Measurements from ENCODE around the gene PSMA2. TPM values are rescaled to one million over a fixed set of nuclear protein-coding genes. Genes with fewer than 3 reads are reported as not detected.

Gene PSMA2
- total RNA-seq, 1 donor from 2014 or later = 77.7 TPM

DNA sequence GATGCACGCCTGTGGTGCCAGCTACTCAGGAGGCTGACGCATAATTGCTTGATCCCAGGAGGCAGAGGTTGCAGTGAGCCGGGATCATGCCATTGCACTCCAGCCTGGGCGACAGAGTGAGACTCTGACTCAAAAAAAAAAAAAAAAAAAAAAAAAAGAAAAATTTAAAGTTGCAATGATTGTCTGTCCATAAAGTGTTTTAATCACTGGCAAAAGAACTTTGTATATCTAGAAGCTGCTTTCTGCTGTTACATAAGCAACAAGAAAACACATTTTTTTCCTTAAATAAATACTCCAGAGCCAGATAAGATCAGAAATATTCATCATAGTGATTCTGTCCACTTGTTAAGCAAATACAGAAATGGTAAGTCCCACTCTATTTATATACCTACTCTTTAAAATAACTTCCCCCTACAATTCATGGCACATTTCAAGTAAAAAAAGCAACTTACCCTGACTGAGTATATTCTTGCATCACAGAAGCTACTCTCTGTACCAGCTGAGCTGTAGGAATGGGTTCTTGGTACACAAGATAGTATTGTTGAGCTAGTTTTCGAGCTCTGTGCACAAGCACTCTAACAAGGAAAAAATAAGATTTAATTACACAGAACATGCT, 7.6 kb downstream of the PSMA2 start:
- Histone ChIP-seq H3K4me3 (no peak overlapping the region), H3K27me3 (ENCODE audit: low read depth) (no peaks in the 10 kb centered on the region), H3K9me3 (replicated peaks) (no peaks in the 10 kb centered on the region), H3K27ac (replicated peaks) (no peak overlapping the region), H3K4me1 (peaks cover 20% of the 10 kb centered on the region), H3K36me3 (peaks cover 81% of the 10 kb centered on the region)
- intact Hi-C loops (cut with micrococcal nuclease) = no loop called here
- DNase-seq = no peak
- TF ChIP-seq, protein P1, sequence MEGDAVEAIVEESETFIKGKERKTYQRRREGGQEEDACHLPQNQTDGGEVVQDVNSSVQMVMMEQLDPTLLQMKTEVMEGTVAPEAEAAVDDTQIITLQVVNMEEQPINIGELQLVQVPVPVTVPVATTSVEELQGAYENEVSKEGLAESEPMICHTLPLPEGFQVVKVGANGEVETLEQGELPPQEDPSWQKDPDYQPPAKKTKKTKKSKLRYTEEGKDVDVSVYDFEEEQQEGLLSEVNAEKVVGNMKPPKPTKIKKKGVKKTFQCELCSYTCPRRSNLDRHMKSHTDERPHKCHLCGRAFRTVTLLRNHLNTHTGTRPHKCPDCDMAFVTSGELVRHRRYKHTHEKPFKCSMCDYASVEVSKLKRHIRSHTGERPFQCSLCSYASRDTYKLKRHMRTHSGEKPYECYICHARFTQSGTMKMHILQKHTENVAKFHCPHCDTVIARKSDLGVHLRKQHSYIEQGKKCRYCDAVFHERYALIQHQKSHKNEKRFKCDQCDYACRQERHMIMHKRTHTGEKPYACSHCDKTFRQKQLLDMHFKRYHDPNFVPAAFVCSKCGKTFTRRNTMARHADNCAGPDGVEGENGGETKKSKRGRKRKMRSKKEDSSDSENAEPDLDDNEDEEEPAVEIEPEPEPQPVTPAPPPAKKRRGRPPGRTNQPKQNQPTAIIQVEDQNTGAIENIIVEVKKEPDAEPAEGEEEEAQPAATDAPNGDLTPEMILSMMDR (IDR thresholded peaks at IDR 0.05; ENCODE audit: borderline replicate concordance) = no peak

DNA sequence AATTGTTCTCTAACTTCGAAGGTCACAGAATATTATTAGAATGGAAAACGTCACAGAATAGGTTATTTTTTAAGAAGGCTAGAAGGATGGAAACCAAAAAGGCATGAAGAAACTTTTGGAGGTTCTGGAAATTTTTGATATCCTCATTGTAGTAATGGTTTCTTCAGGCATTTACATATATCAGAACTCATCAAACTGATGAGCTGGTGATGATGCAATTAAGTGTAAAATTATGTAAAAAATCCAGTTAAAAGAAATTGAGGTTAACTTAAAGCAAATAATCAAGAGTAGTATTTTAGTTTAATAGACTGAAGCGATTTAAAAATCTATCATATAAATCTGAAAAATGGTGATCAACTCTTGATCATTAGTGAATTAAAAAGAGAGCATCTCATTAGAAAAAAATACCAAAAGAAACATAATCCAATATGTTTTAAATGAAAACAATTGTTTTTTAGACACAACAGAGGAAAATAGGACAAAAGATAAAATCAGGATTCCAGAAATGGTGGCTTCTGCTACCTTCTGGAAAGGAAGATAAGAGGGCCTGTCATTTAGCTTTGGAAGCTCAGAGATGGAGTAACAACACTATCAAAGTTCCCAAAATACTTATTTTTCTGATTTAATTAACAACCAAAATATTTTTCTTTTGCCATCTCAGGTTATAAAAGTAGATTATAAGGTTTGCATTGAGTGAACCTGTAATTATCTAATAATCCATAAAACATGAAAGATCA, 9.8 kb downstream of the PSMA2 start:
- Histone ChIP-seq H3K9me3 (replicated peaks) (no peaks in the 10 kb centered on the region), H3K36me3 (peaks cover 100% of the 10 kb centered on the region), H3K27ac (replicated peaks) (no peak overlapping the region), H3K4me1 (peaks cover 4% of the 10 kb centered on the region), H3K4me3 (no peak overlapping the region), H3K27me3 (ENCODE audit: low read depth) (no peaks in the 10 kb centered on the region)
- no peak for DNase-seq
- intact Hi-C loops (cut with micrococcal nuclease) = no loop called here
- TF ChIP-seq, protein P1 (IDR thresholded peaks at IDR 0.05; ENCODE audit: borderline replicate concordance) = no peak

DNA sequence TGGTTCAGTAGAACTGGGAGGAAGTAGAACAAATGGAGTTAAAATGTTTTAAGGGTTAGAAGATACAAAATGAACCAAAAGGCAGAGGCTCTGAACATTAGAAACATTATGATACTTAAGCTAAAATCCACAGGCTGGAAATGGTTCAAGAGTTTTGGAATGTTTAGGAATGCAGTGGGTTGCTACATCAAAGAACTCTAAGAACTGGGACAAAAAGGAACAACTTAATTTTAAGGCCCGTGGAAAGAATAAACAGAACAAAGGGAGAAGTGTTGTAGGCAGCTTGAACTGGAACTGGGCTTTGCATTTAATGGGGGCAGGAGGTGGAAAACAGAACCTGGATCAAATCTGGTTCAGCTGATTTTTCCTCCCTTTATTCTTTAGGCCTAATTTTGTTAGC, 16.6 kb downstream of the PSMA2 start:
- H3K27ac ChIP-seq (replicated peaks) = no peak overlapping the region
- DNase-seq = no peak
- no peak overlapping the region for H3K4me3 ChIP-seq
- TF ChIP-seq, protein P1 (IDR thresholded peaks at IDR 0.05; ENCODE audit: borderline replicate concordance) = no peak
- intact Hi-C loops (cut with micrococcal nuclease) = no loop called here
- H3K9me3 ChIP-seq (replicated peaks) = no peaks in the 10 kb centered on the region
- H3K27me3 ChIP-seq (ENCODE audit: low read depth) = no peaks in the 10 kb centered on the region
- peaks cover 55% of the 10 kb centered on the region for H3K36me3 ChIP-seq
- H3K4me1 ChIP-seq = peaks cover 21% of the 10 kb centered on the region

DNA sequence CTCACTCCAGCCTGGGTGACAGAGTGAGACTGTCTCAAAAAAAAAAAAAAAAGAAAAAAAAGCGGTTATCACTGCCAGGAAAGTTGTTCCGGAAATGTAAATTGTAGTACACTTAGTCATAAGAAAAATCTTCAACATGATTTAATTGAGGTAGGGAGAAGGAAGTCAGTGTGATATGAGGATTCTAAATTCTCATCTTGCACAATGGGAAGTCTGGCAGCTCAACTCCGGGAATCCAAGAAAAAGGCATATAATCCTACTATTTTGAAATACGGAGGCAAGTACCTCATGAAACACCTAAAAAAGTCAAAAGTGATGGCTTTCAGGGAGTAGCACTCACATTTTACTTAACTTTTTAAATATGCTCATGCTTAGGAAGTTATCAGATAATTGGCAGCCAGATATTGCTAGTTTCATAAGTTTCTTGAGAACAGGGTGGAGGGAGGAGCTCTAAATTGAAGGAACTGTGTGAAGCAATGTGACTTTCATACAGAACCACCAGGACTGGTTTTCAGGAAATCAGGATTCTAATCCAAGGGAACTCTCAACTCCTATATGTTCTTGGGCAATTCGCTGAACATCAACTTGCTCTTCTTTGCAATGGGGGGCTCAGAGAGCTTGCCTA, 17.4 kb downstream of the PSMA2 start:
- Histone ChIP-seq H3K4me3 (no peak overlapping the region), H3K36me3 (peaks cover 47% of the 10 kb centered on the region), H3K27me3 (ENCODE audit: low read depth) (no peaks in the 10 kb centered on the region), H3K9me3 (replicated peaks) (no peaks in the 10 kb centered on the region), H3K27ac (replicated peaks) (no peak overlapping the region), H3K4me1 (peaks cover 27% of the 10 kb centered on the region)
- TF ChIP-seq, protein P1 (IDR thresholded peaks at IDR 0.05; ENCODE audit: borderline replicate concordance) = no peak
- intact Hi-C loops (cut with micrococcal nuclease) = no loop called here
- DNase-seq = no peak

DNA sequence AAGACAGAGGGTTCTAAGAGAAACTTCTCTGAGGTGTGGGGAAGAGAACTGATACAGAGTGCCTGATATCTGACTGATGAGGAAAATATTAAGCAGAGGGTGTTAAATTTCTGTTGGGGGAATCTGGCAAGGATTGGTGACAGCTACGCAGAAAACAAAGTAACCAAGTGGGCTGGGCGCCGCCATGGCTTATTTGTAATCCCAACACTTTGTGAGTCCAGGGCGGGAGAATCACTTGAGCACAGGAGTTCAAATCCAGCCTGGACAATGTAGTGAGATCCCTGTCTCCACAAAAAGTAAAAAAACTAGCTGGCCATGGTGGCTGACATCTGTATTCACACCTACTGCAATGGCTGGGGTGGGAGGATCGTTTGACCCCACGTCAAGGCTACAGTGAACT, 18.0 kb downstream of the PSMA2 start:
- TF ChIP-seq, protein P1 (IDR thresholded peaks at IDR 0.05; ENCODE audit: borderline replicate concordance) = no peak
- Histone ChIP-seq H3K4me3 (no peak overlapping the region), H3K27ac (replicated peaks) (no peak overlapping the region), H3K27me3 (ENCODE audit: low read depth) (no peaks in the 10 kb centered on the region), H3K9me3 (replicated peaks) (no peaks in the 10 kb centered on the region), H3K4me1 (peaks cover 31% of the 10 kb centered on the region), H3K36me3 (peaks cover 41% of the 10 kb centered on the region)
- DNase-seq = no peak
- intact Hi-C loops (cut with micrococcal nuclease) = no loop called here

All from left ventricle myocardium inferior (tissue), 1 donor.